ENCODE results near the gene XPNPEP2.

- TF ChIP-seq ZNF232 (CRISPR knock-in tag; IDR thresholded peaks at IDR 0.05) (no peak), ZBTB21 (CRISPR knock-in tag; IDR thresholded peaks at IDR 0.05; ENCODE audit: borderline replicate concordance) (no peak), CTCF (IDR thresholded peaks at IDR 0.05) (no peak), ATF6 (CRISPR knock-in tag; IDR thresholded peaks at IDR 0.05) (no peak), E2F4 (CRISPR knock-in tag; IDR thresholded peaks at IDR 0.05; ENCODE audit: borderline replicate concordance, low read depth) (no peak), CREM (CRISPR knock-in tag; IDR thresholded peaks at IDR 0.05) (no peak), E2F1 (CRISPR knock-in tag; IDR thresholded peaks at IDR 0.05) (no peak), ATF3 (CRISPR knock-in tag; conservative IDR thresholded peaks at IDR 0.05) (no peak)
Observed at GRCh38 chrX:129747533-129747932, 8.8 kb downstream of the XPNPEP2 start.
